Nephron (organoid): ENCODE data around the gene PPP1R36.

Experiments used
- H3K27ac Mint-ChIP-seq, 3 experiments: 2 replicates each; pipeline ENCODE4 v1.8.0; 2020; ENCODE audit warnings: mixed read lengths in 3 of 3, mild to moderate bottlenecking in 2 of 3, moderate library complexity in 1 of 3
- H3K27me3 Mint-ChIP-seq: 2 replicates; pipeline ENCODE4 v1.8.0; 2021; ENCODE audit warnings: low read depth, mild to moderate bottlenecking, moderate library complexity, mixed read lengths
- H3K36me3 Mint-ChIP-seq: 2 replicates; pipeline ENCODE4 v1.8.0; 2020; ENCODE audit warnings: low read depth, mixed read lengths
- H3K4me1 Mint-ChIP-seq: 2 replicates; pipeline ENCODE4 v1.8.0; 2020; ENCODE audit warnings: mixed read lengths
- H3K4me3 Mint-ChIP-seq, 3 experiments: 2 replicates each; pipeline ENCODE4 v1.8.0; 2020; ENCODE audit warnings: mild to moderate bottlenecking in 3 of 3, mixed read lengths in 3 of 3, moderate library complexity in 2 of 3
- H3K9me3 Mint-ChIP-seq: 2 replicates; pipeline ENCODE4 v1.8.0; 2020; ENCODE audit warnings: mixed read lengths
- TF ChIP-seq, protein P1 (sequence below), 3 experiments: fragments of 200-600 bp; sonication (generic); IDR thresholded peaks; one replicate each; pipeline ENCODE4 v1.5.0; 2021; ENCODE audit warnings: antibody characterized with exemption in 3 of 3; ENCODE audit not compliant: unreplicated experiment in 3 of 3

Gene PPP1R36

DNA sequence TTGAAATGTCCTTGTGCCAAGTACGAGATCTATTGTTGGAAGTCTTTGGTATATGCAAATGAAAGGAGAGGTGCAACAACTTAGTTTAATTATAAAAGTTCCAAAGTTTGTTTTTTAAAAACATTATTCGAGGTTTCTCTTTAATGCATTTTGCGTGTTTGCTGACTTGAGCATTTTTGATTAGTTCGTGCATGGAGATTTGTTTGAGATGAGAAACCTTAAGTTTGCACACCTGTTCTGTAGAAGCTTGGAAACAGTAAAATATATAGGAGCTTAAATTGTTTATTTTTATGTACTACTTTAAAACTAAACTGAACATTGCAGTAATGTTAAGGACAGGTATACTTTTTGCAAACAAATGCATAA lies 6.9 kb upstream of the PPP1R36 start:
- H3K27ac Mint-ChIP-seq, result no peak overlapping the region
- peaks cover 25% of the 10 kb centered on the region for H3K9me3 Mint-ChIP-seq
- peaks cover 5% of the 10 kb centered on the region for H3K4me1 Mint-ChIP-seq
- peak overlapping the region in 2 of 3 experiments; percentile 14 to 28 for H3K4me3 Mint-ChIP-seq
- TF ChIP-seq, protein P1, sequence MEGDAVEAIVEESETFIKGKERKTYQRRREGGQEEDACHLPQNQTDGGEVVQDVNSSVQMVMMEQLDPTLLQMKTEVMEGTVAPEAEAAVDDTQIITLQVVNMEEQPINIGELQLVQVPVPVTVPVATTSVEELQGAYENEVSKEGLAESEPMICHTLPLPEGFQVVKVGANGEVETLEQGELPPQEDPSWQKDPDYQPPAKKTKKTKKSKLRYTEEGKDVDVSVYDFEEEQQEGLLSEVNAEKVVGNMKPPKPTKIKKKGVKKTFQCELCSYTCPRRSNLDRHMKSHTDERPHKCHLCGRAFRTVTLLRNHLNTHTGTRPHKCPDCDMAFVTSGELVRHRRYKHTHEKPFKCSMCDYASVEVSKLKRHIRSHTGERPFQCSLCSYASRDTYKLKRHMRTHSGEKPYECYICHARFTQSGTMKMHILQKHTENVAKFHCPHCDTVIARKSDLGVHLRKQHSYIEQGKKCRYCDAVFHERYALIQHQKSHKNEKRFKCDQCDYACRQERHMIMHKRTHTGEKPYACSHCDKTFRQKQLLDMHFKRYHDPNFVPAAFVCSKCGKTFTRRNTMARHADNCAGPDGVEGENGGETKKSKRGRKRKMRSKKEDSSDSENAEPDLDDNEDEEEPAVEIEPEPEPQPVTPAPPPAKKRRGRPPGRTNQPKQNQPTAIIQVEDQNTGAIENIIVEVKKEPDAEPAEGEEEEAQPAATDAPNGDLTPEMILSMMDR (IDR thresholded peaks at IDR 0.05; ENCODE audit: unreplicated experiment in 3 of 3), result no peak
- H3K36me3 Mint-ChIP-seq, result peaks cover 8% of the 10 kb centered on the region
- peaks cover 4% of the 10 kb centered on the region for H3K27me3 Mint-ChIP-seq

DNA sequence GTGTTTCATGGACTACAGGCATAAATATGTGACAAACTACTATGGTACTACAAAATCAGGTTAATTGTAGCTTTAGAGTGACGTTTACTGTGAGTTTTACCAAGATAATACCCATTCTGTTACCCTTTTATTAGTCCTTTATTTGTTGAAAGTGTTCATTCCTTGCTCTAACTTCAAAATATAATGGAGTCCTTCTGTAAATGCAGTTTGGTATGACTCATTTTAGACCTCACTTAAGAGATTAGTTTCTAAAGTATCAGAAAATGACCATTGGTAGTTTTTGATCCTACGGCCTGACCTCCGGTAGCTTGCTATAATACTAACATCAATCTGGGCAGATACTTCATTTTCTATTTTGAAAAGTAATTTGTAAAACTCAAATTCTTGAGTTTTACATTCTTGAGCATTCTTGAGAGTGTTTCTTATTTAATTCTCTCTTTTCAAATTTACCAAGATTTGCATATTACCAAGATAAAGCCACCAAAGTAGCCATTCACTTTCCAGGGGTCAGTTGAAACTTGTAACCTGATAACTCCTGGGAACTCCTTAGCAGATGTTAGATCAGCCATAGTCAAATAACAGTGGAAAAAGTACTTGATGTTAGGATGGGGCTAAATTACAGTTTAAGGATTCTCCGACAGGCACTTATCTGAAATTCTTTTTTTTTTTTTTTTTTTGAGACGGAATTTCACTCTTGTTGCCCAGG lies 5.0 kb upstream of the PPP1R36 start:
- Mint-ChIP-seq H3K4me3 (no peak overlapping the region), H3K27ac (no peak overlapping the region), H3K27me3 (peaks cover 17% of the 10 kb centered on the region), H3K36me3 (peaks cover 8% of the 10 kb centered on the region), H3K9me3 (peaks cover 21% of the 10 kb centered on the region), H3K4me1 (no peaks in the 10 kb centered on the region)
- TF ChIP-seq, protein P1 (IDR thresholded peaks at IDR 0.05; ENCODE audit: unreplicated experiment in 3 of 3), result no peak

- Mint-ChIP-seq H3K9me3 (no peaks in the 10 kb centered on the region), H3K27me3 (peaks cover 32% of the 10 kb centered on the region), H3K4me3 (peak overlapping the region in 2 of 3 experiments; percentile 41 to 60)
Observed at GRCh38 chr14:64549016-64549415, 745 bp upstream of the PPP1R36 start.

GRCh38 chr14:64550621-64551333 lies 1.0 kb downstream of the PPP1R36 start:
- Mint-ChIP-seq H3K9me3 (no peaks in the 10 kb centered on the region), H3K36me3 (no peaks in the 10 kb centered on the region), H3K4me1 (no peaks in the 10 kb centered on the region), H3K4me3 (peak overlapping the region; percentile 70 to 73 (median 72)), H3K27me3 (peaks cover 32% of the 10 kb centered on the region), H3K27ac (no peak overlapping the region)
- TF ChIP-seq, protein P1 (IDR thresholded peaks at IDR 0.05; ENCODE audit: unreplicated experiment in 3 of 3), result no peak

More at GRCh38 chr14:64549016-64549415, 745 bp upstream of the PPP1R36 start:
- TF ChIP-seq, protein P1 (IDR thresholded peaks at IDR 0.05; ENCODE audit: unreplicated experiment in 3 of 3), result no peak
- no peaks in the 10 kb centered on the region for H3K36me3 Mint-ChIP-seq
- no peak overlapping the region for H3K27ac Mint-ChIP-seq
- no peaks in the 10 kb centered on the region for H3K4me1 Mint-ChIP-seq

DNA sequence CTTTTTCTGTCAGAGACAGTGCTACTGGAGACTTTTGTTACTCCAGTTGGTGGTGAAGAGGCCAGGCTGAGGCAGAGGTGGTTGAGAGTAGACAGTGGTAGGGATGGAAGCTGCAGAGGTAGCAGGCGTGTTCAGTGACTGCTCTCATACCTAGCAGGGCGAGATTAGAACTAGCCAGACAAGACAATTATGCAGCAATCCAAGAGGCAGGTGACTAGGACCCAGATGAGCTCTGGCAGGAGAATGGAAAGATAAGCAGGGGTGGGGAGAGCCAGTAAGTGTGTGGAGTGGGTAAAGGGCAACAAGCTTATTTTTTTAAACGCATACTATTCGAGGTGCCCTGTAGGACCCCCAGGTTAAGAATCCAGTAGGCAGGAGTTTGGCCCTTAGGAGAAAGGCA lies 4.8 kb downstream of the PPP1R36 start:
- H3K27ac Mint-ChIP-seq, result no peak overlapping the region
- H3K27me3 Mint-ChIP-seq, result peaks cover 16% of the 10 kb centered on the region
- no peaks in the 10 kb centered on the region for H3K4me1 Mint-ChIP-seq
- H3K36me3 Mint-ChIP-seq, result no peaks in the 10 kb centered on the region
- TF ChIP-seq, protein P1 (IDR thresholded peaks at IDR 0.05; ENCODE audit: unreplicated experiment in 3 of 3), result no peak
- H3K9me3 Mint-ChIP-seq, result no peaks in the 10 kb centered on the region
- no peak overlapping the region for H3K4me3 Mint-ChIP-seq
